RWPE2 (cell line): ENCODE measurements around the gene FCRLB.

ENCODE experiments used
- ATAC-seq: fragments of 200-7000 bp; cut with Tn5 transposase; 3 replicates; pipeline ENCODE4 v1.9.1; 2021; ENCODE audit warnings: low read depth
- DNase-seq: peaks from one replicate; pipeline ENCODE4 v3.0.0-alpha.2; 2020; ENCODE audit warnings: low spot score
- H3K27ac ChIP-seq: fragments of 450-650 bp; 2 replicates; pipeline ENCODE4 v1.5.1; 2017; ENCODE audit warnings: mild to moderate bottlenecking; ENCODE audit not compliant: poor library complexity, severe bottlenecking
- H3K27me3 ChIP-seq: fragments of 250-450 bp; sonication (Bioruptor Pico); 2 replicates; pipeline ENCODE4 v1.5.1; 2021; ENCODE audit warnings: mild to moderate bottlenecking, moderate library complexity; ENCODE audit not compliant: insufficient read depth, poor library complexity, severe bottlenecking
- H3K36me3 ChIP-seq: fragments of 250-450 bp; sonication (Bioruptor Pico); 2 replicates; pipeline ENCODE4 v1.5.1; 2020; ENCODE audit warnings: low read depth, mild to moderate bottlenecking, moderate library complexity
- H3K4me1 ChIP-seq: fragments of 250-450 bp; sonication (Bioruptor Pico); 2 replicates; pipeline ENCODE4 v1.5.1; 2021; ENCODE audit warnings: mild to moderate bottlenecking, moderate library complexity; ENCODE audit not compliant: insufficient read depth, poor library complexity, severe bottlenecking
- H3K4me3 ChIP-seq: fragments of 250-450 bp; sonication (Bioruptor Pico); 2 replicates; pipeline ENCODE4 v1.5.1; 2021; ENCODE audit warnings: mild to moderate bottlenecking, moderate library complexity; ENCODE audit not compliant: severe bottlenecking
- H3K9me3 ChIP-seq: fragments of 250-450 bp; sonication (Bioruptor Pico); 2 replicates; pipeline ENCODE4 v1.5.1; 2021; ENCODE audit warnings: mild to moderate bottlenecking, moderate library complexity; ENCODE audit not compliant: severe bottlenecking
- TF ChIP-seq, protein P1 (sequence below): fragments of 450-650 bp; IDR thresholded peaks from one replicate; pipeline ENCODE4 v1.5.1; 2017; ENCODE audit warnings: mild to moderate bottlenecking, moderate library complexity; ENCODE audit not compliant: poor library complexity, severe bottlenecking

FCRLB gene

DNA sequence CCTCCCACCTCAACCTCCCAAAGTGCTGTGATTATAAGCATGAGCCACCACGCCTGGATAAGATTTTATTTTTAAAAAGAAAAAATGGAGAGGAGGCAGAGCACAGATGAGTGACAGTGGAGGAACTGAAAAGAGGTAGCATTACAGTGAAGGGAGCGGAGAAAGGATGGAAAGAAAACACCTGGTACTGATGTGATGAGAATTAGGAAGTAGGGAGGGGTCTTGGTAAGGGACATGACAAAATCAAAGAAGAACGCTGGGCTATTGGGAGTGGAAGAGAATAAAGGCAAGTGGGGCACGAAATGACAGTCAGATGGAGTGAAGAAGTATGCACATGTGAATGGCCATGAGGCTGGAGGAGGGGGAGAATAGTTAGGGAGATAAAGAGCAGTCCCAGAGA, 12.0 kb upstream of the FCRLB start:
- DNase-seq (no peak), ATAC-seq (no peak)
- H3K36me3 ChIP-seq, result no peaks in the 10 kb centered on the region
- H3K4me1 ChIP-seq, result peaks cover 12% of the 10 kb centered on the region
- H3K27ac ChIP-seq, result no peak overlapping the region
- no peaks in the 10 kb centered on the region for H3K9me3 ChIP-seq
- no peak overlapping the region for H3K4me3 ChIP-seq
- TF ChIP-seq, protein P1, sequence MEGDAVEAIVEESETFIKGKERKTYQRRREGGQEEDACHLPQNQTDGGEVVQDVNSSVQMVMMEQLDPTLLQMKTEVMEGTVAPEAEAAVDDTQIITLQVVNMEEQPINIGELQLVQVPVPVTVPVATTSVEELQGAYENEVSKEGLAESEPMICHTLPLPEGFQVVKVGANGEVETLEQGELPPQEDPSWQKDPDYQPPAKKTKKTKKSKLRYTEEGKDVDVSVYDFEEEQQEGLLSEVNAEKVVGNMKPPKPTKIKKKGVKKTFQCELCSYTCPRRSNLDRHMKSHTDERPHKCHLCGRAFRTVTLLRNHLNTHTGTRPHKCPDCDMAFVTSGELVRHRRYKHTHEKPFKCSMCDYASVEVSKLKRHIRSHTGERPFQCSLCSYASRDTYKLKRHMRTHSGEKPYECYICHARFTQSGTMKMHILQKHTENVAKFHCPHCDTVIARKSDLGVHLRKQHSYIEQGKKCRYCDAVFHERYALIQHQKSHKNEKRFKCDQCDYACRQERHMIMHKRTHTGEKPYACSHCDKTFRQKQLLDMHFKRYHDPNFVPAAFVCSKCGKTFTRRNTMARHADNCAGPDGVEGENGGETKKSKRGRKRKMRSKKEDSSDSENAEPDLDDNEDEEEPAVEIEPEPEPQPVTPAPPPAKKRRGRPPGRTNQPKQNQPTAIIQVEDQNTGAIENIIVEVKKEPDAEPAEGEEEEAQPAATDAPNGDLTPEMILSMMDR, result no peak
- no peaks in the 10 kb centered on the region for H3K27me3 ChIP-seq

DNA sequence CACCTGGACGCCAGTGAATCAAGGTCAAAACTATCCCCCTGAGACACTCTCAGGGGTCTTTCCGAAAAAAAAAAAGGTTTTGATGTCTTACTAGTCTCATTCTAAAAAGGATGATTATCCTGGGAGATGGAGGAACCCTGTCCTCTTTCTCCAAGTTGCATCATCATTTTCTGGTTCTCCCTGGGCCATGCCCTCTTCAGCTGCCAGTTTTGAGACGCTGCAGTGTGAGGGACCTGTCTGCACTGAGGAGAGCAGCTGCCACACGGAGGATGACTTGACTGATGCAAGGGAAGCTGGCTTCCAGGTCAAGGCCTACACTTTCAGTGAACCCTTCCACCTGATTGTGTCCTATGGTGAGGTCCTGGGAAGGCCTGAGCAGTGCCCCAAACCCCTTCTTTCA, 10.8 kb upstream of the FCRLB start:
- Histone ChIP-seq H3K36me3 (no peaks in the 10 kb centered on the region), H3K9me3 (no peaks in the 10 kb centered on the region), H3K4me1 (peaks cover 12% of the 10 kb centered on the region), H3K27ac (no peak overlapping the region), H3K4me3 (no peak overlapping the region), H3K27me3 (no peaks in the 10 kb centered on the region)
- TF ChIP-seq, protein P1, result no peak
- ATAC-seq (no peak), DNase-seq (no peak)

DNA sequence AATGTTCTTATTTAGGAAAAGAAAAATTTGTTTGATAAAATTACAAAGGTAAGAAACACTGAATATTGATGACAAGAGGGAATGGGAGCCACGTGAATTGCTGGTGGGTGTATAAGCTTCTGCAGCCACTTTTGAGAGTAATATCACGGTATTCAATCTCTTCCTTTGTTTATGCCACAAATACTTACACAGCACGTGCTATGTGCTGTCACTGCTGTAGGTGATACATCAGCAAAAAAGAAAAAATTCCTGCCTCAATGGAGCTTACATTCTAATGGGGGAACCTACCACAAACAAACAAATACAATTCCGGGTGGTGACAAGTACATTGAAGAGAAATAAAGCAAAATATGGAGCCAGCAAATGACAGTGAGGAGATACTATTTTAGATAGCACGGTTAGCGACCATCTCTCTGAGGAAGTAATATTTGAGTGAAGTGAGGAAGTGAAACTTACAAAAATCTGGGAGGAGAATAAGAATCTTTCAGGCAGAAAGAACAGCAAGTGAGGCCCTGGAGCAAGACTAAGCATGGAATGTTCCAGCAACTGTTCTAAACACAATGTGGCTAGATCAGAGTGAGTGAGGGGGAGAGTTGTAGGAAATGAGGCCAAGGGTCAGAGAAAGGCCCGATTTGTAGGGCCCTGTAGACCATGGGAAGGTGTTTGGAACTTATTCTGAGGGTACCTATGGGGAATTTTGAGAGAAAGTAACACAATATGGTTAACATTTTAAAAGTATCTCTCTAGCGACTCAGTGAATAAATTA, 2.6 kb upstream of the FCRLB start:
- TF ChIP-seq, protein P1, result no peak
- ATAC-seq, result no peak
- peaks cover 10% of the 10 kb centered on the region for H3K4me1 ChIP-seq
- no peaks in the 10 kb centered on the region for H3K9me3 ChIP-seq
- no peak for DNase-seq
- H3K27ac ChIP-seq, result no peak overlapping the region
- no peaks in the 10 kb centered on the region for H3K27me3 ChIP-seq
- H3K4me3 ChIP-seq, result no peak overlapping the region
- no peaks in the 10 kb centered on the region for H3K36me3 ChIP-seq

DNA sequence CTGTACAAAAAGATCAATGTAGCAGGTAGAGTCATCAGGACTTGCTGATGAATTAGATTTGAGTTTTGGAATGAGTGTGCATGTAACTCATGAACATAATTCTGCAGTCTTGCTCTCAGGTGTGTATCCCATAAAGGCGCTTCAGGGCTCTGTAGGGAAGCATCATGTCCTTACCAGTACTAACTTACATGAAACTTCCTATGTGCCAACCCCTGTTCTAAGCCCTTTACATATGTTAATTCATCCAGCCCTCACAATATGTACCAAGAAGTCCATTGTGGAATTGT, 2.1 kb upstream of the FCRLB start:
- TF ChIP-seq, protein P1, result no peak
- H3K36me3 ChIP-seq, result no peaks in the 10 kb centered on the region
- no peaks in the 10 kb centered on the region for H3K9me3 ChIP-seq
- H3K27ac ChIP-seq, result no peak overlapping the region
- no peaks in the 10 kb centered on the region for H3K27me3 ChIP-seq
- no peak overlapping the region for H3K4me3 ChIP-seq
- DNase-seq (no peak), ATAC-seq (no peak)
- H3K4me1 ChIP-seq, result peaks cover 10% of the 10 kb centered on the region

DNA sequence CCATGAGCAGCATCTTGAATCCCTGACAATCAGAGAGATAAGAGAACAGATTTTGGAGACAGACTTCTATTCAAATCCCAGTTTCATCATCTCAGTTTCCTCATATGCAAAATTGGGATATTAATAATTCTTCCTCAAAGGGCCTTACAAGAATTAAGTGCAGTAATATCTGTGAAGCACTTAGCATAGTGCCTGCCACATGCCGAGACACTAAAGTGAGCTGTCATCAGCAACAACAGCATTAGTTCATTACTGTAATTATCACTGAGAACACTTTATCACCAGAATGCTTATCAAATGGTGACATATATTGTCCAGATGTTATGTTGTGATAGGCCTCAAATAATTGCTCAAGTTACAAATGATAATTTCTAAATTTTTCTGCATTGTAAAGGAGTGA, 922 bp upstream of the FCRLB start:
- TF ChIP-seq, protein P1, result no peak
- Histone ChIP-seq H3K9me3 (no peaks in the 10 kb centered on the region), H3K36me3 (no peaks in the 10 kb centered on the region), H3K4me3 (no peak overlapping the region), H3K27ac (no peak overlapping the region), H3K4me1 (peaks cover 10% of the 10 kb centered on the region), H3K27me3 (no peaks in the 10 kb centered on the region)
- DNase-seq, result no peak
- ATAC-seq, result no peak
